Mesendoderm (in vitro differentiated cells): ENCODE measurements around the gene PLEKHO2.

Experiments used
- DNase-seq: peaks from one replicate; pipeline ENCODE4 v3.0.0; 2013
- H2AK5ac ChIP-seq: 2 replicates; pipeline ENCODE4 v1.6.1; 2013; ENCODE audit warnings: low read length, inconsistent platforms
- H2BK120ac ChIP-seq: 2 replicates; pipeline ENCODE4 v1.6.1; 2013; ENCODE audit warnings: low read depth, mild to moderate bottlenecking, low read length, moderate library complexity, mixed read lengths
- H2BK15ac ChIP-seq: replicated peaks from 2 replicates; pipeline ENCODE4 v1.6.1; 2013; ENCODE audit warnings: low read depth, mild to moderate bottlenecking, moderate library complexity
- H2BK5ac ChIP-seq: 2 replicates; pipeline ENCODE4 v1.6.1; 2013; ENCODE audit warnings: low read length, inconsistent platforms
- H3K18ac ChIP-seq: 2 replicates; pipeline ENCODE4 v1.6.1; 2013; ENCODE audit warnings: mild to moderate bottlenecking, low read length, mixed read lengths
- H3K23ac ChIP-seq: one replicate; pipeline ENCODE4 v1.6.1; 2013; ENCODE audit warnings: low read length
- H3K27ac ChIP-seq: 2 replicates; pipeline ENCODE4 v1.5.1; 2013; ENCODE audit warnings: low read depth, mild to moderate bottlenecking, inconsistent platforms, low read length, moderate library complexity
- H3K27me3 ChIP-seq: 2 replicates; pipeline ENCODE4 v1.6.1; 2013; ENCODE audit warnings: low read length, control low read depth, mild to moderate bottlenecking, inconsistent platforms; ENCODE audit not compliant: insufficient read depth, poor library complexity
- H3K36me3 ChIP-seq: 2 replicates; pipeline ENCODE4 v1.6.1; 2013; ENCODE audit warnings: low read length, inconsistent platforms; ENCODE audit not compliant: control insufficient read depth, insufficient read depth
- H3K4ac ChIP-seq: one replicate; pipeline ENCODE4 v1.6.1; 2013; ENCODE audit warnings: low read depth, mild to moderate bottlenecking, low read length, moderate library complexity
- H3K4me1 ChIP-seq: 2 replicates; pipeline ENCODE4 v1.6.1; 2013; ENCODE audit warnings: low read depth, low read length, inconsistent platforms; ENCODE audit not compliant: control insufficient read depth
- H3K4me2 ChIP-seq: 2 replicates; pipeline ENCODE4 v1.6.1; 2013; ENCODE audit warnings: low read length
- H3K4me3 ChIP-seq: 2 replicates; pipeline ENCODE4 v1.5.1; 2013; ENCODE audit warnings: mild to moderate bottlenecking, low read length
- H3K56ac ChIP-seq: one replicate; pipeline ENCODE4 v1.6.1; 2013; ENCODE audit warnings: low read length
- H3K79me1 ChIP-seq: 2 replicates; pipeline ENCODE4 v1.6.1; 2013; ENCODE audit warnings: low read length, inconsistent platforms
- H3K79me2 ChIP-seq: 2 replicates; pipeline ENCODE4 v1.6.1; 2013; ENCODE audit warnings: mild to moderate bottlenecking, low read length; ENCODE audit not compliant: control insufficient read depth, insufficient read depth
- H3K9ac ChIP-seq: 2 replicates; pipeline ENCODE4 v1.6.1; 2013; ENCODE audit warnings: low read length, inconsistent platforms
- H4K5ac ChIP-seq: one replicate; pipeline ENCODE4 v1.6.1; 2013; ENCODE audit warnings: low read length
- H4K8ac ChIP-seq: one replicate; pipeline ENCODE4 v1.6.1; 2013; ENCODE audit warnings: low read depth, mild to moderate bottlenecking, control low read depth, low read length, moderate library complexity
- WGBS: extraction: QIAGEN DNeasy Blood & Tissue Kit; methylation state at CpG from one replicate; pipeline ENCODE4 v1.1.7; 2013; ENCODE audit warnings: low lambda C conversion rate, missing lambda C conversion rate; ENCODE audit not compliant: insufficient coverage; ENCODE audit errors: extremely low coverage; 5-methylcytosine and 5-hydroxymethylcytosine counted together

Gene PLEKHO2

DNA sequence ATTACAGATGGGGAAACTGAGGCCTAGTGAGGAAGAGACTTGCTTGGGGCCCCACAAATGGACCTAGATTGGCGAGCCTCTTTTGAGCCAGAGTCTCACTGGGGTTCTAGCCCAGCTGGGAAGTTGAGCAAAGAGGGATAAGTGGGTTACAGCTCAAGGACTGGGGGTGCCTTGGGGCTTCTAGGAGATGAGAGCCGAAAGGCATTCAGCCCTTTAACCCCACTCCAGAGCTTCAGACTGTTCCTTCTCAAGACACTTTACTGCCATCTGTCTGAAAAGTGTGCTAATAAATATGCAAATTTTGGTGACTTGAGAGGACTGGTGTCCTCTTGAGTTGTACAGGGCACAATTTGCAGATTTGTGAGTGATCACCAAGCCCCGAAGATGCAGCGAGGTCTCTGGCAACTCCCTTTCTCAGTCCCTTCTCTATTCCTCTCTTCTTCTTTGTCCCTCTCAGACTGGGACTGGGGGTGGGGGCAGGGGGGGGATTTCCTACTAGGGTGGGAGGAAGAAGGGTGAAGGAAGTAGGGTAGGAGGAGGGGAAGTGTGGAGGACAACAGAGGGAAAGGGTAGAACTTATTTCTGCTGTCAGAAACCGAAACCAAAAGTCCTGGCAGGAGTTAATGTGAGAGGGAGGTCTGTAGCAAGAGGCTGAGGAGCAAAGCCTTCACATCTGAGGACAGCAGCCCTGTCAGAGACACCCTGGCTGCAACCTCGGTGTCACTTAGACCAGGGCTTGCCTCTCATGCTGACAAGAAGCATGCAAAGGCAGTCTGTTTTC, 53.8 kb downstream of the PLEKHO2 start:
- H3K18ac ChIP-seq, result peak overlapping the region; percentile 11
- peak overlapping the region; percentile 83 for H3K56ac ChIP-seq
- no peak overlapping the region for H3K4me3 ChIP-seq
- H3K27ac ChIP-seq, result no peak overlapping the region
- no peak overlapping the region for H2BK120ac ChIP-seq
- no peaks in the 10 kb centered on the region for H3K79me2 ChIP-seq
- no peak for DNase-seq
- no peaks in the 10 kb centered on the region for H3K36me3 ChIP-seq
- no peak overlapping the region for H2AK5ac ChIP-seq
- peaks cover 3% of the 10 kb centered on the region for H3K4me1 ChIP-seq
- H3K79me1 ChIP-seq, result no peaks in the 10 kb centered on the region
- no peak overlapping the region for H4K8ac ChIP-seq
- no peak overlapping the region for H2BK5ac ChIP-seq
- H4K5ac ChIP-seq, result no peak overlapping the region
- H3K23ac ChIP-seq, result no peak overlapping the region
- H3K4ac ChIP-seq, result peak overlapping the region; percentile 74
- no CpG with 5 or more reads among the region's 6 CpGs for WGBS
- H2BK15ac ChIP-seq, result no peak overlapping the region
- no peak overlapping the region for H3K4me2 ChIP-seq
- H3K9ac ChIP-seq, result no peak overlapping the region
- H3K27me3 ChIP-seq, result no peaks in the 10 kb centered on the region

DNA sequence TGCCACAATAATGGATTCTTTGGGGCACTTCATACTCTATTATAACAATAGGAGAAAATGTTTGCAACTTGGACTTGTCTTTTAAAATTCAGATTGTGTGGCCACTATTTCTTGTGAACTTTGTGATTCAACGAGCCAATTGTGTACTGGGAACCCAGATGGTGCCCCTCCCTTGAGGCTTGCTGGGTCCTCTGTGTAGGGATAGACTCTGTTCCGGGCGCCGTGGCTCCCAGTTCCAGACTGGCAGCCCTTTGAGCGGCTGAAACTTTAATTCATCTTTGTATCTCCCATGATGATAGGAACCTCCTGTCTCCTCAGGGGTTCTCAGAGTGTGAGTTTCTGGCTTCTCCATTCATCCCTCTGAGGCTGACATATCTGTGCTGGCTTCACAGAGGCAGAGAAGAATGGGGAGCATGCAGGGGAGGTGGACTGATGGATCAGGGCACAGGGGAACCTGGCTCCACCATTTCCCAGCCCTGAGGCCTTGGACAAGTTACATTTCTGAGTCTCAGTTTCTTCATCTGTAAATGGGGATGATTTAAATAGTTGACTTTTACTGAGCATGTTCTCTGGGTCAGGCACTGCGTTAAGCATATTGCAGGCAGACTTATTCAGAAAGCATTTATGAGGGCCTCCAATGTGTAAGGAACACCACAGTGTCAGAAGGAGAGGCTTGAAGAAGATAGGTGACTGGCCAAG, 54.8 kb downstream of the PLEKHO2 start:
- no peak for DNase-seq
- no peak overlapping the region for H4K8ac ChIP-seq
- H2AK5ac ChIP-seq, result no peak overlapping the region
- peak overlapping the region; percentile 6 for H3K56ac ChIP-seq
- H3K79me2 ChIP-seq, result no peaks in the 10 kb centered on the region
- WGBS, result no CpG with 5 or more reads among the region's 6 CpGs
- H3K4me1 ChIP-seq, result peaks cover 3% of the 10 kb centered on the region
- no peak overlapping the region for H3K4me2 ChIP-seq
- H3K36me3 ChIP-seq, result no peaks in the 10 kb centered on the region
- H3K4ac ChIP-seq, result no peak overlapping the region
- H2BK15ac ChIP-seq, result no peak overlapping the region
- H2BK5ac ChIP-seq, result no peak overlapping the region
- no peak overlapping the region for H3K18ac ChIP-seq
- H2BK120ac ChIP-seq, result no peak overlapping the region
- H3K27me3 ChIP-seq, result no peaks in the 10 kb centered on the region
- no peaks in the 10 kb centered on the region for H3K79me1 ChIP-seq
- H3K4me3 ChIP-seq, result no peak overlapping the region
- no peak overlapping the region for H4K5ac ChIP-seq
- H3K27ac ChIP-seq, result no peak overlapping the region
- H3K9ac ChIP-seq, result no peak overlapping the region
- H3K23ac ChIP-seq, result no peak overlapping the region

DNA sequence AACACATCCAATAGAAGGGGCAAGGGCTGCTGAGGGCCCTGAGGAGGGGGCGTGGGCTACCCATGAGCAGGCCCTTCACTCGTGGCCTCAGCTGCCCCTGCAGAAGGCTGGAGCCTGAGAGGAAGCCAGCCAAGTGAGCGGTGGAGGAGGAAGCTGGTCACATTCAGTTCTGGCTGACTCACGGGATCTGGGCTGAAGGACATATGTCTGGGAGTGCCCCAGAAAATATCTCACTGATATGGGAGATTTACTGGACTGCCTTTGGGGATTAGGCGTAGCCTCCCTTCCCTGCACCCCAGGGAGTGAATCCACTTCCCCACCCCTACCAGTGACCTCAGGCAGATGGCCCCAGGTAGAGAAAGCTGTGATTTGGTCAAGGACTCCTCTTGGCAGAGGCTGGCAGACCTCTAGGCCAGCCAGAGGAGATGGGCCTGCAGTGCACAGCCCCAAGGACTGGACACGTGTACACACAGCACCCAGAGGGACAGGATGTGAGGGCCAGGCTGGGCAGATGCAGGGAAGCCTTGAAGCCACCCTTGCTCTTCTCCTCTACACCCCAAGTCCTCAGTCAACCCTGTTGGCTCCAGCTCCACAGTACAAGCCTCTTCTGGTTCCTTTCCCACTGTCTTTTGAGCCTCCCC, 55.8 kb downstream of the PLEKHO2 start:
- no peak overlapping the region for H2AK5ac ChIP-seq
- no peak for DNase-seq
- no peaks in the 10 kb centered on the region for H3K27me3 ChIP-seq
- no peak overlapping the region for H2BK5ac ChIP-seq
- H3K4me3 ChIP-seq, result no peak overlapping the region
- no peak overlapping the region for H3K27ac ChIP-seq
- no peak overlapping the region for H3K4me2 ChIP-seq
- H3K36me3 ChIP-seq, result no peaks in the 10 kb centered on the region
- no peaks in the 10 kb centered on the region for H3K79me2 ChIP-seq
- H4K8ac ChIP-seq, result no peak overlapping the region
- no peak overlapping the region for H2BK120ac ChIP-seq
- H3K4ac ChIP-seq, result no peak overlapping the region
- no peaks in the 10 kb centered on the region for H3K79me1 ChIP-seq
- H3K4me1 ChIP-seq, result peaks cover 3% of the 10 kb centered on the region
- H3K9ac ChIP-seq, result no peak overlapping the region
- H2BK15ac ChIP-seq, result no peak overlapping the region
- peak overlapping the region; percentile 37 for H3K23ac ChIP-seq
- peak overlapping the region; percentile 22 for H3K56ac ChIP-seq
- H3K18ac ChIP-seq, result no peak overlapping the region
- no peak overlapping the region for H4K5ac ChIP-seq
- WGBS, result no CpG with 5 or more reads among the region's 6 CpGs

DNA sequence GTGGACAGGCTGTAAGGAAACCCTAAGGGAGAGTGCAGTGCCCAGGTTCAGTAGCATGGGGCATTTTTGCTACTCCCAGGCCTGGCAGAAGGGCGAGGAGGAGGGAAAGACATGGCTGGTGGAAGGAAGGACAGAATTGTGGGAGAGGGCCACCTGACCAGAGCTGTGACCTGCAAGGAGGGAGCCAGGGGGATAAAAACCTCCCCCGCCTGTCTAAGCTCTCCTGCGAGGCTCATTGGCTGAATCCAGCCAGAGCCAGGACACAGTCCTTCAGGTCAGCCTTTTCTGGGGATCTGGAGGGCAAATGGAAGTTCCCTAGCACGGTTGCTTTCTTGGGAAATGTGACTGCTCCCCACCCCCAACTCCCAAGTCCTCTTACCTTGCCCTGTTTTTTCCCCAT, 56.7 kb downstream of the PLEKHO2 start:
- H3K56ac ChIP-seq, result no peak overlapping the region
- no peaks in the 10 kb centered on the region for H3K27me3 ChIP-seq
- no peak overlapping the region for H3K23ac ChIP-seq
- H3K4me2 ChIP-seq, result no peak overlapping the region
- H2BK5ac ChIP-seq, result no peak overlapping the region
- H3K79me1 ChIP-seq, result no peaks in the 10 kb centered on the region
- no peak overlapping the region for H3K4ac ChIP-seq
- H3K4me1 ChIP-seq, result peaks cover 3% of the 10 kb centered on the region
- no peaks in the 10 kb centered on the region for H3K36me3 ChIP-seq
- no peak overlapping the region for H2BK120ac ChIP-seq
- no CpG with 5 or more reads among the region's 4 CpGs for WGBS
- no peak overlapping the region for H3K9ac ChIP-seq
- no peak for DNase-seq
- no peak overlapping the region for H2BK15ac ChIP-seq
- no peak overlapping the region for H2AK5ac ChIP-seq
- no peak overlapping the region for H3K27ac ChIP-seq
- H4K8ac ChIP-seq, result no peak overlapping the region
- no peak overlapping the region for H3K4me3 ChIP-seq
- H4K5ac ChIP-seq, result no peak overlapping the region
- H3K79me2 ChIP-seq, result no peaks in the 10 kb centered on the region
- H3K18ac ChIP-seq, result no peak overlapping the region

DNA sequence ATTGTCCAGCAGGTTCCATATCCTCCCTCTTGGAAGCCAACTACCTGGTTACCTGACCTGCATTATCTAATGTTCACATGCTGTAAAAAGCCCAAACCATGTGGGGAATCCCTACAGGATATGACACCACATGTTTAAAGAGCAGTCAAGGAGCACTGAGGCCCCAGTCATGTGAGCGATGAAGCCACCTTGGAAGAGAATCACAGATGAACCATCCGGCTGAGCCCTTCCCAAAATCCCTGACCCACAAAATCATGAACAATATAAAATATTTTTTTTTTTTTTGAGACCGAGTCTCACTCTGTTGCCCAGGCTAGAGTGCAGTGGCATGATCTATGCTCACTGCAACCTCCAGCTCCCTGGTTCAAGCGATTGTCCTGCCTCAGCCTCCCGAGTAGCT, 59.4 kb downstream of the PLEKHO2 start:
- no peak overlapping the region for H2BK120ac ChIP-seq
- H3K9ac ChIP-seq, result no peak overlapping the region
- peak overlapping the region; percentile 23 for H3K4me3 ChIP-seq
- H3K18ac ChIP-seq, result no peak overlapping the region
- no peak overlapping the region for H3K27ac ChIP-seq
- no peak overlapping the region for H3K4ac ChIP-seq
- no peaks in the 10 kb centered on the region for H3K36me3 ChIP-seq
- no peak overlapping the region for H4K8ac ChIP-seq
- no peak overlapping the region for H3K23ac ChIP-seq
- no peak overlapping the region for H2BK5ac ChIP-seq
- H4K5ac ChIP-seq, result no peak overlapping the region
- H3K4me1 ChIP-seq, result peaks cover 5% of the 10 kb centered on the region
- no peaks in the 10 kb centered on the region for H3K79me2 ChIP-seq
- no peak overlapping the region for H2AK5ac ChIP-seq
- H3K4me2 ChIP-seq, result no peak overlapping the region
- H3K27me3 ChIP-seq, result no peaks in the 10 kb centered on the region
- no peaks in the 10 kb centered on the region for H3K79me1 ChIP-seq
- no peak for DNase-seq
- no peak overlapping the region for H3K56ac ChIP-seq
- no peak overlapping the region for H2BK15ac ChIP-seq
- WGBS, result no CpG with 5 or more reads among the region's 5 CpGs
